MV-4-11 (cell line): ENCODE measurements around the gene AK8.

Source experiments
- DNase-seq: peaks from one replicate; lab custom pipeline; 2025; lab: John Stamatoyannopoulos, UW

AK8 gene

DNA sequence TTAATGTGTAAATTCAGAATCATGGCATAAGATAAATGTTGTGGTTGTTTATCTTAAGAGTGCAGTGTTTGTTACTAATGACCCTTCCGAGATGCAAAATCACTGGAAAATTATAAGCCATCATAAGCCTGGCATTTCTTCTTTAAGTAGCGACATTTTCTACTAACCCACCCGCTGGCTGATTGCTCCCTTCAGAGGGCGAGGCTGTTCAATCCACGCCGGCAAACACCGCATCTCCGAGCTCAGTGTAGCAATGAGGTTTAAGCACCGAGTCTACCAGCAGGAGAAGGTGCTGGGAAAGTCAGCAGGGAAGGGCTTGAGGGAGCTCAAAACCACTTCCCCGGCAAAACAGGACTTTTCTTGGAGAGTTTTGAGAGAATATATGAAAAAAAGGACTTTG lies 52.7 kb downstream of the AK8 start:
- no peak for DNase-seq

DNA sequence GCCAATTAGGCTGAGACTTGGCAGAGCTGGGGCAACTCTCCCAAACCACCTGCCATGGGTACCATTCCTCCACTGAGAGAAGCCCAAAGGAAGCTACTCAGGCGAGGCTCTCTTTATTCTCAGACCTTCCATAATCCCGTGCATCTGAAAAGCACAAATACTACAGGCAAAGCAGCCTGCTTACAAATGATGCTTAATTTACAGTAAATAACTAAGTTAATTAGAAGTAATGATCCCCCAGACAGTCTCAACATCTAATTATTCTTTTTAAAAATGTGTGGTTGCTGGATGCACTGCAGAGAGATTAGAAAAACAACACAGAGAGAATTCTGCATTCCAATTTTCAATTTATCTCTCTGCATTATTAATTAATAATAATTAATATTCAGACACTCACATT lies 53.1 kb downstream of the AK8 start:
- no peak for DNase-seq

DNA sequence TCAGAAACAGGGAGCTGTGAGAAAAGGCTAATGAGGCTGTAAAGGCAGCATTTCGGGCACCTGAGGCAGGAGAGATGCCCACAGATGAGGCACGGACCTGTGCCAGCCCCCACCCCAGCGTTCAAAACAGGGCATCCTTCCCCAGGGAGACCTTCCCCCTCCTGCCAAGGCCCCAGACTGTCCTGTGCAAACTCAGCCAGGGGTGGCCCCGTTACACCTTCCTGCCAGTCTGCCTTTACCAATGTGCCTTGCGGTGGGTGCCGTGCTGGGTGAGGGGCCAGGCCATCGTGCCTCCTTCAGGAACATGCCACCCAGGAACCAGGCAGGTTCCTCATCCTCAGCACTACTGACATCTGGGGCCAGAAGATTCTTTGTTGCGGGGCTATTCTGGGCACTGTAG lies 53.9 kb downstream of the AK8 start:
- no peak for DNase-seq

DNA sequence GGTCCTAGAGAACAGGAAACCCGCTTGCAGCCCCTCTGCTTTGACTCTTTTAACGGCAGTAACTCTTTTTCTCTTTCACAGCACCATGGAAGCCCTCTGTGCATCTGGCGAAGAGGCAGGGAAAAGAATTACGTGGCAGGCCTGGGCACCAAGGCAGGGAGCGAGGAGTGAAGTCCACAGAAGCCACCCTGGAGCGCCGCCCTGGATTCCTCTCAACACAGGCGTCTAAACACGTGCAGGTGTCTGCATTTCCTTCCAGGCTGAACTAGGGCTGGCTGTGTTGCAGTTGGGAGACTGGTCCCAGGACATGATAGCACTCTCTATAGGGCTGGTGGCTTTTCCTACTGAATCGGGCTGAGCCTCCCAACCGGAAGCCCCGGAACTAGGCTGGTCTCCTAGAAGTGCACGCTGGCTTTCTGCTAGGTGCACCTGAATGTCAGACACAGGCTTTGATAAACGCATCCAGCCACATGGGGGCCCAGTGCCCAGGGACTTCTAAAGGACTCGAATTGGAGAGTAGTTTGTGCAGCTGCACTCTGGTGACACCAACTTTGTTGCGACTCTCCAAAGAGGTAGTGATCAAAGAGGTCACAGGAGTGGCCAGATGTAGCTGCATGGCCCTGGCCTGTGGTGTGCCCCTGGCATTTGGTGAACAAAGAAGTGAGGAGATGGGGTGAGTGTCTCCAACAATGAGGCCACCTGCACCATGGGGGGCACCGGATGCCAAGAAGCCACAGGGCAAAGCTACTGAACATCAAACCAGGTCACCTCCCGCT lies 54.5 kb downstream of the AK8 start:
- no peak for DNase-seq

DNA sequence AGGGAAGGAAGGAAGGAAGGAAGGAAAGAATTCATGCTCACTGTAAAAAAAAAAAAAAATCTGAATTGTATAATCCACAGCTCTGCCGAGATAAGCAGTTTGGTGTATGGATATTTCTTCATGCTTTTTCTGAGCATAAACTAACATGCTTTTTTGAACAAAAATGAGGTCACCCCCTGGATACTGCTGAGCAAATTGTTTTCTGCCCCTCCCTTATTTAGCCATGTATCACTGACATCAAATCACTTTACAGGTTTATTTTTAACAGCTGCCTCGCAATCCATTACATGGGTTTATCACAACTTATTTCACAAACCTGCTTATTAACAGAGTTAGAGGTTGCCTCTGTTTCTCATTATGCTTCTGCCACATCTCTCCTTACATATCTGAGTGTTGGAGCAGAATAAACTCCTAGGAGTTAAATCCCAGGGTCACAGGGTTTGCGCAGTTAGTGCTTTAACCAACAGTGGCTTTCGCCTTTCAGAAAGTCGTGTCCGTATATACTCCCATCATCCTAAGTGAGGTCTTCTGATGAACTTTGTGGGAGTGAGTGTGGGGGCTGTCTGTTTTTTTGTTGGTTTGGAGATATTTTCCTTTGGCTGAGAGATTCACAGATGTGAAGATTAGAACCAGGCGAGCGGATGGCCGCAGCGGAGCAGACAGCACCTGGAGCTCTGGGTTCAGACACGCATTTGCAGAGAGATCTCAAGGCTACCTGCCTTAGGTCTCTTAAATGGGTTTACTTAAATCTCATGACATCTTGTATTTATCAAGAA lies 57.7 kb downstream of the AK8 start:
- DNase-seq = no peak

DNA sequence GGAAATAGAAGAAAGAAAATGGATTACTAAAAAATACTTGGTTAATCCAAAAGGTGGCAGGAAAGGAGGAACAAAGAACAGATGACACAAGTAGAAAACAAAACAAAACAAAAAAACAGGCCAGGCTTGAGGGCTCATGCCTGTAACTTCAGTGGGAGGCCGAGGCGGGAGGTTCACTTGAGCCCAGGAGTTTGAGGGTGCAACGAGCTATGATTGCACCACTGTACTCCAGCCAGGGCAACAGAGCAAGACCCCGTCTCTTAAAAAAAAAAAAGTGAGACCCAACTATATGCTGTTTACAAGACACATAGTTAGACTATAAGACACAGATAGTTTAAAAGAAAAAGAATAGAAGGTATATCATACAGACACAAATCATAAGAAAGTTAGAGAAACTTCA lies 59.5 kb downstream of the AK8 start:
- DNase-seq = no peak

DNA sequence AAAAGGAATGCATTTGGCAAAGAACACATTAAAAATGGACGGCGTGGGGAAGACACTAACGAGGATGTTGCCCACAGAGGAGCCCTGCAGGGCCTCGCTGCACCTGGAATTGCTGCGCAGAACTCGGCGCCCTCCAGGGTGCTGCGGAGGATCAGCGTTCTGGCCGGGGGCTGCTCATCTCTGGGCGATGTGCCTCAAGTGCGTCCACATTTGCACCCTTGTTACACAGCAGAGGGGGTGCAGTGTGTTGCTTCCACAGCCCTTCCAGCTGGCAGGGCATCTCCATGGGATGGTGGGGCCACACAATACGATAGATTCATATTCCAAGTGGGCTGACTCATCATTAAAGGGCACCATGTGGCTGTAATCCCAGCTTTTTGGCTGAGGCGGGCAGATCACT lies 63.1 kb downstream of the AK8 start:
- DNase-seq = no peak

DNA sequence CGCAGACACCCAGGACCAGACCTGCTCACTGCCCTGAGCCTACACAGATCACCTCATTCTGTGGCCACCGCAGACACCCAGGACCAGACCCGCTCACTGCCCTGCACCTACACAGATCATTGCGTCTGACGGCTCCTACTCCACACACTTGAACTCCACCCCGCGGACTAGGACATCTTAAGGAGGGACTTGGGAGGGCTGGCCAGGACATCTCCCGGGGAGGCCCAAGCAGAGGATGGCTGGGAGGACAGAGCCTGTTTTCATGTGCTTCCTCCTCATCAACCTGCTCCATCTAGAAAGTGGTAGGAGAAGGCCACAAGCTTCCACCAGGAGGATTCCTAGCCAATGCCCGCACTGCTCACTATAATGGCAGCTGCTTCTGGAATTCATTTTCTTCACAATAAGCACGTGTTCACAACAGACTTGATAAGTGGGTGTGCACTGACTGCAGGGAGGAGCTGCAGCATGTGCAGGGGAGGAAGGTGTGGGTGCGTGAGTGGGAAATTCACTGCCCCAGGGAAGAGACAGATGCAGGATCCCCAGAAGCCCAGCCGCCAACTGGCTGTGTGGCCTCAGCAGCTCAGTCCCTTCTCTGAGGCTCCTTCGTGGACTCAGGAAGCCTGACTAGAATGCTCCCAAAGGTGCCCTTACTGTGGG lies 64.8 kb downstream of the AK8 start:
- no peak for DNase-seq

DNA sequence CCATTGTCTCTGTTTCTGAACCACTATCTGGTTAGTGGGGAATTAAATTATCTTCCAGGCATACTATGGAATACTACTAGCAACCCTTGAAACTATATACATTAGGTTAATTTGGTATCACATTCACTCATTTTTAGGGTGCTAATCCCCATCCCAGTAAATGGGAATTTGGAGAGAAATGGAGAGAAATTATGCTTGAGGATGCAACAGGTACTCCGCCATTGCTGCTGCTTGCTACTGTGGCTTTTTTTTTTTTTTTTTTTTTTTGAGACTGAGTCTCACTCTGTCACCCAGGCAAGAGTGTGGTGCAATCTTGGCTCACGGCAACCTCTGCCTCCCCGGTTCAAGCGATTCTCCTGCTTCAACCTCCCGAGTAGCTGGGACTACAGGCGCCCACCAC lies 66.1 kb downstream of the AK8 start:
- DNase-seq = no peak

DNA sequence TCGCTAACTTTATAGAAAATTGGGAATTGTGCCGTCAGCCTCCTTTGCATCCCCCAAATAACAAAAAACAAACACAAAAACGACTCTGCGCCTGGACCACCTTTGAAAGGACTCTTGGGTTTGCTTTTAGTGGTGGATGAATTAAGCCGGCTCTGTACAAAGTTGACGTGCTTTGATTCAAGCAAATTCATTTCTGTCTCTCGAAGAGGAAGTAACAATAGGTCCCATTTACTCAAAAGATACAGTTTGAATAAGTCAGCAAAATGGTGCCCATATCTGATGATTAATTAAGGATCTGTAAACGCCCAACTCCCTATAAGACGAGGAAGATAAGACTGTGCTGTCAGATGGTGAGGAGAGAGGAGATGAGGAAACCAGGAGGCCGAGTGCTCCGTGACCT lies 67.8 kb downstream of the AK8 start:
- DNase-seq = no peak

DNA sequence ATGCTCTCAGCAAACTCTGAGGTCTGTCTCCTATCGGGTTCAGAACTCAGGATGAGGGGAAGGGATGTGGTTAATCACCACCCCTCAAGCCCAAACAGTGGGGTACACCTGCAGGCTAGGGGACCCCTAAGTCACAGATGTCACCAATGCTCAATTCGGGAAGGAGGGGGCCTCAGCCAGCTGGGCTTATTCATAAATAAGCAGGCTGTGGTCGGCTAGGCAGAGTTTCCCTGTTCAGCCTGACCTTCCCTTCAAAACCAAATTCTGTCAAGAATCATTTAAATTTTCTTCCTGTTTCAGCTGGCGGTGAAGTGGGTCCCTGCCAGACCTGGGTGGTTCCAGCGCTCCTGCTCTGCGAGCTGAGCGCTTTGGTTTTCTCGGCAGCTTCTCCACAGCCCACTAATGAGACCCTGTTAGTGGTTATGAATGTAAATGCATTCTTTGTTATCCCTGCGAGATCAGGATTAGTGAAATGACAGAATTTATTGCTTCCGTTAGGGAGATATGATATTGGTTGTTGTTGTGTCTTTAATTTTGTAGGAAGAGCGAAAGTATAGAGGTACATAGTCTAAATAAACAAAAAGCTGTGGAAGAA lies 68.3 kb downstream of the AK8 start:
- DNase-seq = no peak

DNA sequence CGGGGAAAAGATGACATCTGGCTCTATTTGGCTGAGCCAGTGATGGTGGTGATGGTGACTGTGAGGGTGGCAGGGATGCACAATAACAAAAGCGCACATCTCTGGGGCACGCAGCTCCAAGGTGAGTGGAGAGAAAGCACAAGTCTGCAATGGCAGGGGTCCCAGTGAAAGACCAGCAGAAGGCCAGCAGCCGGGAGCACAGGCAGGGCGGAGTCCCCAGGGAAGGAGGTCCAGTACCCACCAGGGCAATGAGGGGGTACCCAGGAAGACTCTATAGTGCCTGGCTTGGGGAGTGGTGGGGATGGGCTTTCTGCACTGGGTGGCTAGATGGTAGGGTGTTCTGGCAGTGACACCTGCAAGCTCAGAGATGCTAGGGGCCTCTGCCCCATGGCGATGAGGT lies 69.4 kb downstream of the AK8 start:
- DNase-seq = no peak

DNA sequence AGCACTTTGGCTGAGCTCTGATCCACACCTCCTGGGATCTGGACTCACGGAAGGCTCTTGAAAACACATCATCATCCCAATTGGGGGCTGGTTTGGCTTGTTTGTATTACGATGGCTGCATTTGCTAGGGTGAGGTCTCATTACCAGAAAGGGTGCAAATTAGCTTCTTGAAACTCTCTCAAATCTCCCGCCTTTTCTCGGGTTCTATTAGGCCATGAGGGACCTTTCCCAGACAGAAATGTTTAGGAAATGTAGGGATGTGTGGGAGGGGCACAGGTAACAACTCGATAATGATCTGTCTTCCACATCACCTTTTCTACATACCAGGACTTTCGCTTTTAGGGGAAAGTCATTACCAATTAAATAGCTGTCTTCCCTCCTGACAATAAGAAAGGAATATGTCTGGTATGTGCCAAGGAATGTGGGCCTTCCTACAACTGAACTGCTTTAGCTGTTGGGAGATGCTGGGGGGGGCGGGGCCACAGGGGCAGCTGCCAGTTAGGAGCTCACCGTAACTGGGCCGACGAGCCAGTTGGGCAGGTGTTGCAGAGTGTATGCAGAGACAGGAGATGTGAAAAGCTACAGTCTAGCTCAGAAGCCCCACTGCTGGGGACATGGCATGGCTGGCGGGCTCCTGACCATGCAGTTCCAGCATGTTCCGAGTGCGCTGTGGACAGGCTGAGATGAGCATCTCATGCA lies 71.2 kb downstream of the AK8 start:
- DNase-seq = no peak

DNA sequence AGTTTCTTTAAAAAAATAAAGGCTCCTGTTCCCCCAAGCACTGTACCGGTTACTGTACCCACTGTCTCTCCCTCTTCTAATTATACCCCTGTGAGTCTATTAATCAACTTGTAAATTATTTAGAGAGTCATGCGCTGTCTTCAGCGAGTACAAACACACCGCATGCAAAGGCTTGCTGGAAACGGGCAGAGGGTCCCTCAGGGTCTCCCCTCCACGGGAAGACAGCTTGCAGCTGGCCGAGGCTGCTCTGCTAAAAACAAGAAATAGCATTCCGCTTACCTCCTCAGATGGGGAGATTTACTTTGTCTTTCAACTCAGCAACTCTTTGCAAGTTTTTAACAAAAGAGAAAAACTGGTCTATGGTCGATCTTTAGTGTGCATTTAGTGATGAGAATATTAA lies 71.8 kb downstream of the AK8 start:
- DNase-seq = no peak

DNA sequence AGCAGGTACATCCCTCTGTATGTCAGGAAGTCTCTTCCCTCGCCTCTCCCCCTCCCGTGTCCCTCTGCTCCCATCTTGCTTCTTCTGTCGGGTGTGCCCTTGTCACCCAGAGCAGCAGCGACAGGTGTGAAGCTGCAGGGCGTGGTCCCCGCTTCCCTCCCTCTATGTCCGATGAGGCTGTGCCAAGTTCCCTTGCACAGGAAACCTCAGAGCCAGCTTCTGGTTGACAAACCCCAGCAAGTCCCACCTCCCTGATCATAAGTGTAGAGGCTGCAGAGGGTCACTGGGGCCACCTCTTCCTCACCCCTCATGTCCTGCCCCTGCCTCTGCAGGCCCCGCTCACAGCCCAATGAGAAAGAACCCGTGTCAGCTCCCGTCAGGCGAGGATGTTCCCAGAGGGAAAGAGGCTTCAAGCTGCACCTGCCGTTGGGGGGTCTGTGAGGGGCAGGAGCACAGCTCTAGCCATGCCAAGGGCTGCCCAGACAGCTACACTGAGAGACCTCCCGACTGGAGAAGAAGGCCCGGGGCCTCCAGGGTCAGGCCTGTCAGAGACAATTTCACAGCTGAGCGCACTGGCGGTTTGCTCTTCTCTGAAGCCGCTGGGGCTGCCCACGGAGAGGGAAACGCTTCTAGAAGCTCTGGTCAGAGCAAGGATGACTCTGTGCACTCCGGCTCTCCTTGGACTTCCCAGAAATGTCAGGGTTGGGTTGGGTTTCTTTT lies 73.3 kb downstream of the AK8 start:
- DNase-seq = no peak

DNA sequence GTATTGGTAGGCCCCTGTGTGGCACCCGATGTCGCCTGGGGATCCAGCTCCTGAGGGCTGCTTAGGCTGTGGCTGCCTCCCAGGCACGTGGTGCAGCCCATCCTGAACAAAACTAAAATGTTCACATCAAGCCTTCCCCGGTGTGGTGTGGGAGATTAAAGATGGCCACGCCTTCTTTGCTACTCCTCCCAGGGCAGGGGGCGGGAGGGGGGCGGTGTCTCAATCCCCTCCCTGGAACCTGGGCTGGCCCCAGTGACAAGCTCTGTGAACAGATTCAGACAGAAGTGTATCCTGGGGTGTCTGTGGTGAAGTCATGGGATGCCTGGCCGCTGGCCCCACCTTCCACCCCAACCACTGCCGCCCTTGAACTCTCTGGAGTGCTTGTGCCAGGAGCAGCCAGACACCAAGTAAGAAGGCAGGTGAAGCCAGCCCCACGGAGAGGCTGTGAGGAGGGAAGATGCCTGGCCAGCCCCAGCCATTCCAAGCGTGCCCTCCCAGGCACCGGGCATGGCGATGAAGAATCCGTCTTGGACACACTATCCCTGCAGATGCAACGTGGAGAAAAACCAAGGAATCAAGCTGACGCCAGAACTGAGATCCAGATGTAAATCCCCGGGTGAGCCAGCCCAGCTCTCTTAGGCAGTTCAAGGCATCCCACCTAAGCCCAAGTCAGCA lies 75.8 kb downstream of the AK8 start:
- no peak for DNase-seq

DNA sequence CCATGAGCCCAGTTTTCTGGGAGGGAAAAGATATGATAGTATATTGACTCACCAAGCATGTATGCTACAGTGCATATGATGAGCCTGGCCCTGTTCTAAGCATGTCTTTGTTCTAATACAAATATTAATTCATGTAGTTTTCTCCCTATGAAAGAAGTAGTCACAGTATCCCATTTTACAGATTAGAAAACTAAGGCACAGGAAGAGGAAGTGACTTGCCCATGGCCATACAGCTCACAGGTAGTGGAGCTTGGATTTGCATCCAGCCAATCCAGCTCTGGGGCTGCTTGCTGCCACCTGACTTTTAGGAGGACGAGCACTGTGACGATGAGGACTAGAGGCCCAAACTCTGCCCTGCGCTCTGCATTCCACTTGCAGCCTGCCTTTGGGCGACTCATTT lies 76.4 kb downstream of the AK8 start:
- no peak for DNase-seq

DNA sequence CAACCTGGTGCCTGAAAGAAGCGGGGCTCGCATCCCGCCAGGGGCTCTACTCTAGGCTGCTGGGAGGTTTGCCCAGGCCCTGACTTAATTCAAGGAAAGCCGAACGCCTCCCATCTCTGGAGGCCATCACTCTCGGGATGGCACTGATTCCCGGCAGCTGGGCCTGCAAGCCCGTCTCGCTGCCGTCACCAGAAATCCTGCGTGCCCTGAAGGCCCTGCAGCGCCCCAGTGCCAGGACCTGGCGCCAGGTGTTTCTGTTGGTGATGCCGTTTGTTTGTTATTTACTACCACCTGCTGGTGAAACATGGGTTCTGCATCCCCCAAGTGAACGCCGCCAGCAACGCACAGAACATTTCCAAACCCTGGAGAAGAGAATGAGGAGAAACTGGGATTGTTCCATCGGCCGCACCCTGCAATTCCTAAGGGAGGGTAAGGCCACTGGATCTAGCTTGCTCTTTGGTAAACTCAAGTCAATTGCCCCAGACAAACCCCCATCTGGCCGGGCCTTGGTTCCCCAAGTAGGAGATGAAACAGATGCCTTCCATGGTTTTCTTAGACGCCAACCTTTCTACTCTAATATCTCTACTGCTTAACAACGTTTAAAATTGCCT lies 77.9 kb downstream of the AK8 start:
- no peak for DNase-seq

DNA sequence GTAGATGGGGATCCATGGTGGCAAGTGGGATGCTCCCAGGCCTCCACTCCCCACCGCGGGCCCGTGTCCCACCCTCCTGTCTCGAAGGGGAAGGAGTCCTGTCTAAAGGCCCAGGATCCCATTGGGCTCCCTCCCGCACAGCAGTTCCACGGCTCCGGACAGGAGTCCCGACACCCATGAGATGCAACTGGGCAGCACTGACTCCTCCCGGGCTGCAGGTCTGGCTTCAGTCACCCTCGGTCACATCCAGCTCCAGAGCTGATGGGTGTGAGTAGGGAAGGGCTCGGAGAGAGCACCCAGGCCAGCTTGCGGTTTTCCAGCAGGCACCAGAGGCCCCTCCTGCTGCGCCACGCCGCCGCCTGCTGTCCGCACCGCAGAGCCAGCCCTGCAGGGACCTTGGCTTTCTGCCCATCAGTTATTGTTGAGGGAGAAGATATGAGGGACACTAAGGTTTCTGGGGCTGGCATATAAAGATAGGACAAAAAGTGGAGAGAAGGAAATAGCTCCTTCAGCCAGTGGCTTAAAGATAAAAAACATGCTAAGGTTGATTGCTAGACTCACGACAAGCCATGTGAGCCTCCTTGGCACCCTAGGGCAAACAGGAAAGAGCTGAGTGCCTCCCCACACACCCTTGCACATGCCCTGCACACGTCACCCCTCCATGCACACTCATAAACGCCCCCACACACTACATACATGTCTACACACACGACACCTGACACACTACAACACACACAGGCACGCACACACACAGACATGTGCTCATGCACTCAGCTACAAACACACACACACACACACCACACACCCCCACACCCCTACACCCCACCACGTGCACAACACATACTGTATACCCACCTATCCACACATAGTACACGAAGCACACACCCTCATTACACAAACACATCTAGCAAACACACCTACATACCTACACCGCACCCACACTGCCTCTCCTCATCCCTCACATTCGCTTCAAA lies 79.0 kb downstream of the AK8 start:
- no peak for DNase-seq
